Measurements from ENCODE around the gene BOLA3.
"Not testable (repeated sequence)": the region's sequence is repeated elsewhere in the genome, so short reads cannot be mapped to it uniquely, and the experiment has no call there.

DNA sequence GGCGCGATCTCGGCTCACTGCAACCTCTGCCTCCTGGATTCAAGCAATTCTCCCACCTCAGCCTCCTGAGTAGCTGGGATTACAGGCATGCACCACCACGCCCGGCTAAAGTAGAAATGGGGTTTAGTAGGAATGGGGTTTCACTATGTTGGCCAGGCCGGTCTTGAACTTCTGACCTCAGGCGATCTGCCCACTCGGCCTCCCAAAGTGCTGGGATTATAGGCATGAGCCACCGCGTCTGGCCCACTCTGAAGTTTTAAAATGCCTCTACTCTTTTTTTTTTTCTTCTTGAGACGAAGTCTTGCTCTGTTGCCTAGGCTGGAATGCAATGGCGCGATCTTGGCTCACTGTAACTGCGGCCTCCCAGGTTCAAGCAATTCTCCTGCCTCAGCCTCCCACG lies 39.0 kb upstream of the BOLA3 start:
- not testable (repeated sequence) for TF ChIP-seq POLR2A (IDR thresholded peaks at IDR 0.05; ENCODE audit: low read depth, low read length); RAD21 (IDR thresholded peaks at IDR 0.05; ENCODE audit: insufficient read depth, low read depth, low read length); BRCA1 (IDR thresholded peaks at IDR 0.05; ENCODE audit: low read depth, low read length)
- TF ChIP-seq, protein P1, sequence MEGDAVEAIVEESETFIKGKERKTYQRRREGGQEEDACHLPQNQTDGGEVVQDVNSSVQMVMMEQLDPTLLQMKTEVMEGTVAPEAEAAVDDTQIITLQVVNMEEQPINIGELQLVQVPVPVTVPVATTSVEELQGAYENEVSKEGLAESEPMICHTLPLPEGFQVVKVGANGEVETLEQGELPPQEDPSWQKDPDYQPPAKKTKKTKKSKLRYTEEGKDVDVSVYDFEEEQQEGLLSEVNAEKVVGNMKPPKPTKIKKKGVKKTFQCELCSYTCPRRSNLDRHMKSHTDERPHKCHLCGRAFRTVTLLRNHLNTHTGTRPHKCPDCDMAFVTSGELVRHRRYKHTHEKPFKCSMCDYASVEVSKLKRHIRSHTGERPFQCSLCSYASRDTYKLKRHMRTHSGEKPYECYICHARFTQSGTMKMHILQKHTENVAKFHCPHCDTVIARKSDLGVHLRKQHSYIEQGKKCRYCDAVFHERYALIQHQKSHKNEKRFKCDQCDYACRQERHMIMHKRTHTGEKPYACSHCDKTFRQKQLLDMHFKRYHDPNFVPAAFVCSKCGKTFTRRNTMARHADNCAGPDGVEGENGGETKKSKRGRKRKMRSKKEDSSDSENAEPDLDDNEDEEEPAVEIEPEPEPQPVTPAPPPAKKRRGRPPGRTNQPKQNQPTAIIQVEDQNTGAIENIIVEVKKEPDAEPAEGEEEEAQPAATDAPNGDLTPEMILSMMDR (IDR thresholded peaks at IDR 0.05 in 2 of 3, conservative IDR thresholded peaks at IDR 0.05 in 1 of 3; ENCODE audit: control insufficient read depth in 2 of 3, extremely low read depth in 1 of 3, insufficient read depth in 1 of 3, low read depth in 3 of 3, low read length in 3 of 3) = not testable (repeated sequence)
